Thyroid gland (tissue), 4 donors: ENCODE results near the gene MTCP1. TPM values are rescaled to one million over a fixed set of nuclear protein-coding genes. Genes with fewer than 3 reads are reported as not detected.

Source experiments
- DNase-seq, 2 donors: peaks; one replicate each; pipeline ENCODE4 v3.0.0-alpha.2; 2019
- H3K27ac ChIP-seq, 3 donors: fragments of 200-600 bp; sonication (generic); 1 replicate in 2 of 3; 2 replicates in 1 of 3; pipeline ENCODE4 v1.5.1; 2016 to 2019; ENCODE audit warnings: mild to moderate bottlenecking in 1 of 3, moderate library complexity in 1 of 3
- H3K27me3 ChIP-seq: fragments of 200-600 bp; sonication (generic); one replicate; pipeline ENCODE4 v1.5.1; 2019
- H3K36me3 ChIP-seq, 2 donors: fragments of 200-600 bp; sonication (generic); one replicate each; pipeline ENCODE4 v1.5.1; 2016 to 2019
- H3K4me1 ChIP-seq, 2 donors: fragments of 200-600 bp; sonication (generic); one replicate each; pipeline ENCODE4 v1.5.1; 2017 to 2019
- H3K4me3 ChIP-seq, 3 donors: fragments of 200-600 bp; sonication (generic); replicated peaks in 1 of 3; 1 replicate in 2 of 3; 2 replicates in 1 of 3; pipeline ENCODE4 v1.5.1; 2016; ENCODE audit warnings: mild to moderate bottlenecking in 1 of 3
- H3K9me3 ChIP-seq: fragments of 200-600 bp; sonication (generic); one replicate; pipeline ENCODE4 v1.5.1; 2017
- CTCF ChIP-seq, 6 experiments: fragments of 200-600 bp in 3 of 6; fragments of 450-650 bp in 3 of 6; sonication (generic) in 3 of 6; IDR thresholded peaks; one replicate each; pipeline ENCODE4 v1.5.1; 2016 to 2019; ENCODE audit warnings: antibody characterized with exemption in 6 of 6, mild to moderate bottlenecking in 2 of 6, inconsistent platforms in 1 of 6, moderate library complexity in 1 of 6
- POLR2A ChIP-seq, 2 donors: fragments of 450-650 bp; IDR thresholded peaks; one replicate each; pipeline ENCODE4 v1.6.1; 2017; ENCODE audit warnings: antibody characterized with exemption in 2 of 2, mild to moderate bottlenecking in 2 of 2, moderate library complexity in 1 of 2
- WGBS, 2 donors: methylation state at CpG; one replicate each; pipeline ENCODE4 v1.1.5; 2017; 5-methylcytosine and 5-hydroxymethylcytosine counted together
- intact Hi-C: fragments of 100-400 bp; cut with DNase I; formaldehyde crosslinking; loops from one replicate; pipeline ENCODE4 v1.15.1; 2023
- total RNA-seq, 4 donors: library from RNA; depleted of rRNA; stranded (reverse); fragments of >200 nt; gene quantifications; one replicate each; pipeline ENCODE4 v1.2.3, GENCODE V29; 2016

MTCP1 gene
- total RNA-seq, 4 donors from 2014 or later, result 0.78 to 4.3 (median 0.92) TPM

GRCh38 chrX:155065035-155065734 lies 5.8 kb downstream of the MTCP1 start:
- no peaks in the 10 kb centered on the region for H3K9me3 ChIP-seq
- intact Hi-C loops, result no loop called here
- no peak for DNase-seq
- 92 to 94% methylated on average over 8 of the region's 8 CpGs for WGBS, 2 donors
- no peak overlapping the region for H3K4me3 ChIP-seq
- H3K27ac ChIP-seq, result no peak overlapping the region
- H3K27me3 ChIP-seq, result no peaks in the 10 kb centered on the region
- H3K4me1 ChIP-seq, result no peaks in the 10 kb centered on the region
- TF ChIP-seq POLR2A (IDR thresholded peaks at IDR 0.05), result no peak
- TF ChIP-seq CTCF (IDR thresholded peaks at IDR 0.05), result no peak
- H3K36me3 ChIP-seq, result no peaks in the 10 kb centered on the region

- H3K36me3 ChIP-seq, result no peaks in the 10 kb centered on the region
- H3K9me3 ChIP-seq, result no peaks in the 10 kb centered on the region
- peaks cover 0 to 10% of the 10 kb centered on the region in 2 donors for H3K4me1 ChIP-seq
- H3K27me3 ChIP-seq, result no peaks in the 10 kb centered on the region
- intact Hi-C loops, result no loop called here
- 79 to 85% methylated on average over 4 of the region's 4 CpGs for WGBS, 2 donors
- H3K27ac ChIP-seq, result no peak overlapping the region
- no peak for TF ChIP-seq CTCF (IDR thresholded peaks at IDR 0.05)
- no peak for TF ChIP-seq POLR2A (IDR thresholded peaks at IDR 0.05)
- no peak overlapping the region for H3K4me3 ChIP-seq
- no peak for DNase-seq
Observed at GRCh38 chrX:155061760-155062159, 9.2 kb downstream of the MTCP1 start.

- TF ChIP-seq CTCF (IDR thresholded peaks at IDR 0.05), result peak in 5 of 6 experiments; percentile 50 to 62 (median 60)
- no peak for TF ChIP-seq POLR2A (IDR thresholded peaks at IDR 0.05)
- H3K9me3 ChIP-seq, result no peaks in the 10 kb centered on the region
- peaks cover 0 to 10% of the 10 kb centered on the region in 2 donors for H3K4me1 ChIP-seq
- no peaks in the 10 kb centered on the region for H3K27me3 ChIP-seq
- DNase-seq, result peak; percentile 50 to 61
- WGBS, 2 donors, result 10 to 24% methylated on average over 7 to 13 of the region's 25 CpGs
- H3K36me3 ChIP-seq, result no peaks in the 10 kb centered on the region
- peak overlapping the region in 2 of 3 donors; percentile 22 to 45 for H3K27ac ChIP-seq
- intact Hi-C loops, result no loop called here
- no peak overlapping the region for H3K4me3 ChIP-seq
Observed at GRCh38 chrX:155056877-155057792, 13.8 kb downstream of the MTCP1 start.

- TF ChIP-seq POLR2A (IDR thresholded peaks at IDR 0.05) (no peak), CTCF (IDR thresholded peaks at IDR 0.05) (no peak)
- WGBS, 2 donors, result 85 to 97% methylated on average over 1 of the region's 1 CpG
- H3K4me1 ChIP-seq, result peaks cover 0 to 10% of the 10 kb centered on the region in 2 donors
- no peak overlapping the region for H3K4me3 ChIP-seq
- no peaks in the 10 kb centered on the region for H3K9me3 ChIP-seq
- H3K36me3 ChIP-seq, result no peaks in the 10 kb centered on the region
- DNase-seq, result no peak
- H3K27ac ChIP-seq, result no peak overlapping the region
- no peaks in the 10 kb centered on the region for H3K27me3 ChIP-seq
- intact Hi-C loops, result no loop called here
Observed at GRCh38 chrX:155056471-155056870, 14.5 kb downstream of the MTCP1 start.

- no peak overlapping the region for H3K4me3 ChIP-seq
- 86 to 92% methylated on average over 3 of the region's 3 CpGs for WGBS, 2 donors
- H3K9me3 ChIP-seq, result no peaks in the 10 kb centered on the region
- intact Hi-C loops, result no loop called here
- H3K36me3 ChIP-seq, result no peaks in the 10 kb centered on the region
- TF ChIP-seq CTCF (IDR thresholded peaks at IDR 0.05) (no peak), POLR2A (IDR thresholded peaks at IDR 0.05) (no peak)
- no peak for DNase-seq
- no peak overlapping the region for H3K27ac ChIP-seq
- H3K27me3 ChIP-seq, result no peaks in the 10 kb centered on the region
- peaks cover 0 to 10% of the 10 kb centered on the region in 2 donors for H3K4me1 ChIP-seq
Observed at GRCh38 chrX:155055494-155055893, 15.4 kb downstream of the MTCP1 start.
